OCI-LY7 (cell line): ENCODE data around the gene E2F7.

Experiments used
- EZH2phosphoT487 ChIP-seq: fragments of 200-600 bp; sonication (generic); IDR thresholded peaks from 2 replicates; pipeline ENCODE4 v1.6.1; 2018; ENCODE audit warnings: low read depth, borderline replicate concordance, mild to moderate bottlenecking, mixed run types, antibody characterized with exemption, low read length, moderate library complexity, mixed read lengths
- TF ChIP-seq, protein P1 (sequence below): fragments of 200-600 bp; sonication (generic); conservative IDR thresholded peaks from 2 replicates; pipeline ENCODE4 v1.5.1; 2014; ENCODE audit warnings: mild to moderate bottlenecking, antibody characterized with exemption, low read length, moderate library complexity, mixed read lengths

DNA sequence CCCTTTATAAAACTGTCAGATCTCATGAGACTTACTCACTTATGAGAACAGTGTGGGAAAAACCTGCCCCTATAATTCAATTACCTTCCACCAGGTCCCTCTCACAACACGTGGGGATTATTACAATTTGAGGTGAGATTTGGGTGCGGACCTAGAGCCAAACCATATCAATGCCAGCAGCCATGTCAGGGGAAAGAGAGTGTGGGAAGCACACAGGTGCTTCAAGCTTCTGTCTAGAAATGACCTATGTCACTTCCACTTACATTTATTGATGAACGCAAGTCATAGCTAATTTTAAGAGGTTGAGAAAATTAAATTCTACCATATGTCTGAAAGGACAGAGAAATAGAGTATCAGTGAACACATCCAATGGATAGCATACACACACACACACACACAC, 32.5 kb upstream of the E2F7 start:
- TF ChIP-seq, protein P1, sequence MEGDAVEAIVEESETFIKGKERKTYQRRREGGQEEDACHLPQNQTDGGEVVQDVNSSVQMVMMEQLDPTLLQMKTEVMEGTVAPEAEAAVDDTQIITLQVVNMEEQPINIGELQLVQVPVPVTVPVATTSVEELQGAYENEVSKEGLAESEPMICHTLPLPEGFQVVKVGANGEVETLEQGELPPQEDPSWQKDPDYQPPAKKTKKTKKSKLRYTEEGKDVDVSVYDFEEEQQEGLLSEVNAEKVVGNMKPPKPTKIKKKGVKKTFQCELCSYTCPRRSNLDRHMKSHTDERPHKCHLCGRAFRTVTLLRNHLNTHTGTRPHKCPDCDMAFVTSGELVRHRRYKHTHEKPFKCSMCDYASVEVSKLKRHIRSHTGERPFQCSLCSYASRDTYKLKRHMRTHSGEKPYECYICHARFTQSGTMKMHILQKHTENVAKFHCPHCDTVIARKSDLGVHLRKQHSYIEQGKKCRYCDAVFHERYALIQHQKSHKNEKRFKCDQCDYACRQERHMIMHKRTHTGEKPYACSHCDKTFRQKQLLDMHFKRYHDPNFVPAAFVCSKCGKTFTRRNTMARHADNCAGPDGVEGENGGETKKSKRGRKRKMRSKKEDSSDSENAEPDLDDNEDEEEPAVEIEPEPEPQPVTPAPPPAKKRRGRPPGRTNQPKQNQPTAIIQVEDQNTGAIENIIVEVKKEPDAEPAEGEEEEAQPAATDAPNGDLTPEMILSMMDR: no peak
- TF ChIP-seq EZH2phosphoT487: no peak
